GM12892 (cell line): ENCODE data around the gene DNAH6.

Experiments
- POLR2A ChIP-seq: IDR thresholded peaks from 2 replicates; pipeline ENCODE4 v1.6.1; 2011; ENCODE audit warnings: low read depth, low read length, control low read depth
- POLR2AphosphoS5 ChIP-seq: IDR thresholded peaks from 2 replicates; pipeline ENCODE4 v1.6.1; 2011; ENCODE audit warnings: low read depth, low read length, control low read depth
- TAF1 ChIP-seq: IDR thresholded peaks from 2 replicates; pipeline ENCODE4 v1.6.1; 2011; ENCODE audit warnings: low read depth, mild to moderate bottlenecking, control low read depth, low read length, borderline replicate concordance

GRCh38 chr2:84603911-84604310 lies 87.6 kb downstream of the DNAH6 start:
- TF ChIP-seq POLR2A (no peak), TAF1 (no peak), POLR2AphosphoS5 (no peak)
